ENCODE results near the gene MLLT6.

Gene MLLT6

GRCh38 chr17:38746004-38746848, 41.2 kb downstream of the MLLT6 start:
- H3K36me3 ChIP-seq (ENCODE audit: insufficient read depth, low read length): no peaks in the 10 kb centered on the region; the same call in 1 of the 2 replicates
- TF ChIP-seq POLR2AphosphoS5 (IDR thresholded peaks at IDR 0.05; ENCODE audit: borderline replicate concordance, low read depth, low read length) (no peak), FOXP2 (optimal IDR thresholded peaks at IDR 0.05; ENCODE audit: control extremely low read depth, extremely low read length, insufficient read depth) (no peak), EZH2 (IDR thresholded peaks at IDR 0.05) (no peak)
- peak overlapping the region; percentile 91 for H3K9ac ChIP-seq (ENCODE audit: insufficient read length)
- peak overlapping the region; percentile 8; the same call in 1 of the 2 replicates for H3K27ac ChIP-seq
- no peak for DNase-seq (ENCODE audit: low read depth, low spot score)
- H3K9me3 ChIP-seq (ENCODE audit: low read depth, low read length): no peaks in the 10 kb centered on the region
- H3K4me3 ChIP-seq: peak overlapping the region; percentile 99

- Histone ChIP-seq H3K4me3 (peak overlapping the region; percentile 99), H3K9me3 (ENCODE audit: low read depth, low read length) (no peaks in the 10 kb centered on the region), H3K9ac (ENCODE audit: insufficient read length) (peak overlapping the region; percentile 91), H3K36me3 (ENCODE audit: insufficient read depth, low read length) (no peaks in the 10 kb centered on the region; the same call in 1 of the 2 replicates), H3K27ac (no peak overlapping the region; the same call in 1 of the 2 replicates)
- TF ChIP-seq EZH2 (IDR thresholded peaks at IDR 0.05) (no peak), FOXP2 (optimal IDR thresholded peaks at IDR 0.05; ENCODE audit: control extremely low read depth, extremely low read length, insufficient read depth) (no peak), POLR2AphosphoS5 (IDR thresholded peaks at IDR 0.05; ENCODE audit: borderline replicate concordance, low read depth, low read length) (no peak)
- DNase-seq (ENCODE audit: low read depth, low spot score): no peak
Observed at GRCh38 chr17:38746849-38747462, 41.9 kb downstream of the MLLT6 start.

GRCh38 chr17:38747463-38748148, 42.5 kb downstream of the MLLT6 start:
- Histone ChIP-seq H3K9ac (ENCODE audit: insufficient read length) (peak overlapping the region; percentile 91), H3K27ac (peak overlapping the region; percentile 74), H3K9me3 (ENCODE audit: low read depth, low read length) (no peaks in the 10 kb centered on the region), H3K4me3 (peak overlapping the region; percentile 99), H3K36me3 (ENCODE audit: insufficient read depth, low read length) (no peaks in the 10 kb centered on the region; the same call in 1 of the 2 replicates)
- TF ChIP-seq EZH2 (IDR thresholded peaks at IDR 0.05) (no peak), POLR2AphosphoS5 (IDR thresholded peaks at IDR 0.05; ENCODE audit: borderline replicate concordance, low read depth, low read length) (no peak), FOXP2 (optimal IDR thresholded peaks at IDR 0.05; ENCODE audit: control extremely low read depth, extremely low read length, insufficient read depth) (no peak)
- no peak for DNase-seq (ENCODE audit: low read depth, low spot score)

- peak within 1 kb of the TSS; percentile 74 for H3K27ac ChIP-seq
- H3K36me3 ChIP-seq (ENCODE audit: insufficient read depth, low read length): no peaks in the 10 kb centered on the region; the same call in 1 of the 2 replicates
- no peaks in the 10 kb centered on the region for H3K9me3 ChIP-seq (ENCODE audit: low read depth, low read length)
- DNase-seq (ENCODE audit: low read depth, low spot score): peak; percentile 76
- peak; percentile 69; the same call in 1 of the 2 replicates for TF ChIP-seq POLR2AphosphoS5 (IDR thresholded peaks at IDR 0.05; ENCODE audit: borderline replicate concordance, low read depth, low read length)
- TF ChIP-seq FOXP2 (optimal IDR thresholded peaks at IDR 0.05; ENCODE audit: control extremely low read depth, extremely low read length, insufficient read depth): no peak
- H3K4me3 ChIP-seq: peak within 1 kb of the TSS; percentile 99
- H3K9ac ChIP-seq (ENCODE audit: insufficient read length): peak within 1 kb of the TSS; percentile 91
Observed at GRCh38 chr17:38748149-38748891, 43.2 kb downstream of the MLLT6 start, which contains the start of gene PCGF2. Gene PCGF2 (minus strand): TSS chr17:38748336. CDS start chr17:38740402, 7,934 bp downstream.

GRCh38 chr17:38748892-38749222, 43.8 kb downstream of the MLLT6 start:
- no peak overlapping the region for H3K27ac ChIP-seq
- peak overlapping the region; percentile 42 for H3K9ac ChIP-seq (ENCODE audit: insufficient read length)
- peaks cover 3% of the 10 kb centered on the region; the same call in 1 of the 2 replicates for H3K36me3 ChIP-seq (ENCODE audit: insufficient read depth, low read length)
- no peak for DNase-seq (ENCODE audit: low read depth, low spot score)
- no peaks in the 10 kb centered on the region for H3K9me3 ChIP-seq (ENCODE audit: low read depth, low read length)
- H3K4me3 ChIP-seq: peak overlapping the region; percentile 75
- TF ChIP-seq POLR2AphosphoS5 (IDR thresholded peaks at IDR 0.05; ENCODE audit: borderline replicate concordance, low read depth, low read length) (no peak), FOXP2 (optimal IDR thresholded peaks at IDR 0.05; ENCODE audit: control extremely low read depth, extremely low read length, insufficient read depth) (no peak), EZH2 (IDR thresholded peaks at IDR 0.05) (no peak)

- TF ChIP-seq POLR2AphosphoS5 (IDR thresholded peaks at IDR 0.05; ENCODE audit: borderline replicate concordance, low read depth, low read length): no peak
- TF ChIP-seq FOXP2 (optimal IDR thresholded peaks at IDR 0.05; ENCODE audit: control extremely low read depth, extremely low read length, insufficient read depth): no peak
- no peak for TF ChIP-seq EZH2 (IDR thresholded peaks at IDR 0.05)
- H3K4me3 ChIP-seq: peak overlapping the region; percentile 75
- no peak for DNase-seq (ENCODE audit: low read depth, low spot score)
- H3K36me3 ChIP-seq (ENCODE audit: insufficient read depth, low read length): peaks cover 6% of the 10 kb centered on the region; the same call in 1 of the 2 replicates
- no peak overlapping the region for H3K27ac ChIP-seq
- H3K9ac ChIP-seq (ENCODE audit: insufficient read length): no peak overlapping the region
- no peaks in the 10 kb centered on the region for H3K9me3 ChIP-seq (ENCODE audit: low read depth, low read length)
Observed at GRCh38 chr17:38749223-38750043, 44.4 kb downstream of the MLLT6 start.

GRCh38 chr17:38750044-38750311, 44.9 kb downstream of the MLLT6 start:
- no peak for TF ChIP-seq FOXP2 (optimal IDR thresholded peaks at IDR 0.05; ENCODE audit: control extremely low read depth, extremely low read length, insufficient read depth)
- no peak for TF ChIP-seq EZH2 (IDR thresholded peaks at IDR 0.05)
- no peak for TF ChIP-seq POLR2AphosphoS5 (IDR thresholded peaks at IDR 0.05; ENCODE audit: borderline replicate concordance, low read depth, low read length)
- Histone ChIP-seq H3K9ac (ENCODE audit: insufficient read length) (no peak overlapping the region), H3K36me3 (ENCODE audit: insufficient read depth, low read length) (peaks cover 12% of the 10 kb centered on the region; the same call in 1 of the 2 replicates), H3K27ac (no peak overlapping the region), H3K4me3 (no peak overlapping the region), H3K9me3 (ENCODE audit: low read depth, low read length) (no peaks in the 10 kb centered on the region)
- no peak for DNase-seq (ENCODE audit: low read depth, low spot score)

Data from SK-N-MC (cell line).